NB4 (cell line): ENCODE measurements around the gene ERVFRD-1.

Experiments
- MYC ChIP-seq: IDR thresholded peaks from 2 replicates; pipeline ENCODE4 v1.6.1; 2011; ENCODE audit warnings: low read depth, low read length
- TF ChIP-seq, protein P1 (sequence below): IDR thresholded peaks from one replicate; pipeline ENCODE4 v1.5.1; 2012; ENCODE audit warnings: low read depth, low read length

DNA sequence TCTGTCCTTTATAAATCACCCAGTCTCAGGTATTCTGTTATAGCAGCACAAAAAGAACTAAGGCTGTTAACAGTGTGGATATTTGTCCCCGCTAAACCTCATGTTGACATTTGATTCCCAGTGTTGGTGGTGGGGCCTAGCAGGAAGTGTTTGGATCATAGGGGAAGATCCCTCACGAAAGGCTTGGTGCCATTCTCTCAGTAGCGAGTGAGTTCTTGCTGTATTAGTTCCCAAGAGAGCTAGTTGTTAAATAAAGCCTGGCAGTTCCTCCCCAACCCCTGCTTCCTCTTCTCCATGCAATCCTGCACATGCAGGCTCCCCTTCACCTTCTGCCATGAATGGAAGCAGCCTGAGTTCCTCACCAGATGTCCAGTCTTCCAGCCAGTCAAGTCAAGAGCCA lies 29.8 kb upstream of the ERVFRD-1 start:
- TF ChIP-seq, protein P1, sequence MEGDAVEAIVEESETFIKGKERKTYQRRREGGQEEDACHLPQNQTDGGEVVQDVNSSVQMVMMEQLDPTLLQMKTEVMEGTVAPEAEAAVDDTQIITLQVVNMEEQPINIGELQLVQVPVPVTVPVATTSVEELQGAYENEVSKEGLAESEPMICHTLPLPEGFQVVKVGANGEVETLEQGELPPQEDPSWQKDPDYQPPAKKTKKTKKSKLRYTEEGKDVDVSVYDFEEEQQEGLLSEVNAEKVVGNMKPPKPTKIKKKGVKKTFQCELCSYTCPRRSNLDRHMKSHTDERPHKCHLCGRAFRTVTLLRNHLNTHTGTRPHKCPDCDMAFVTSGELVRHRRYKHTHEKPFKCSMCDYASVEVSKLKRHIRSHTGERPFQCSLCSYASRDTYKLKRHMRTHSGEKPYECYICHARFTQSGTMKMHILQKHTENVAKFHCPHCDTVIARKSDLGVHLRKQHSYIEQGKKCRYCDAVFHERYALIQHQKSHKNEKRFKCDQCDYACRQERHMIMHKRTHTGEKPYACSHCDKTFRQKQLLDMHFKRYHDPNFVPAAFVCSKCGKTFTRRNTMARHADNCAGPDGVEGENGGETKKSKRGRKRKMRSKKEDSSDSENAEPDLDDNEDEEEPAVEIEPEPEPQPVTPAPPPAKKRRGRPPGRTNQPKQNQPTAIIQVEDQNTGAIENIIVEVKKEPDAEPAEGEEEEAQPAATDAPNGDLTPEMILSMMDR = no peak
- TF ChIP-seq MYC = no peak
